PC-3 (cell line): ENCODE measurements around the gene CAMTA2. TPM values are rescaled to one million over a fixed set of nuclear protein-coding genes. Genes with fewer than 3 reads are reported as not detected.
"Not testable (repeated sequence)": the region's sequence is repeated elsewhere in the genome, so short reads cannot be mapped to it uniquely, and the experiment has no call there.

Experiments used
- ATAC-seq: fragments of 200-7000 bp; cut with Tn5 transposase; 2 replicates; pipeline ENCODE4 v1.9.1; 2020; ENCODE audit warnings: mild to moderate bottlenecking, moderate library complexity
- BruUV-seq: library from RNA; stranded (reverse); fragments of 400-500 nt; replicated peaks from 2 replicates; lab custom pipeline; 2021; lab: Mats Ljungman, UMichigan
- CTCF ChIA-PET: fragments of 300-600 bp; sonication (Branson Sonifier 250); formaldehyde crosslinking; loops from one replicate; lab custom pipeline; 2022; ENCODE audit warnings: antibody characterized with exemption; lab: Charles Lee
- POLR2A ChIA-PET: fragments of 300-600 bp; sonication (Branson Sonifier 250); formaldehyde crosslinking; loops from one replicate; lab custom pipeline; 2022; ENCODE audit warnings: antibody characterized with exemption; ENCODE audit not compliant: unreplicated experiment; lab: Charles Lee
- DNase-seq: peaks from one replicate; pipeline ENCODE4 v3.0.0-alpha.2; 2015
- H2AFZ ChIP-seq: fragments of 300-600 bp; sonication (generic); 2 replicates; pipeline ENCODE4 v1.6.0; 2016; ENCODE audit warnings: antibody characterized with exemption, low read length
- H3F3A ChIP-seq: fragments of 300-600 bp; sonication (generic); one replicate; pipeline ENCODE4 v1.6.0; 2017; ENCODE audit warnings: antibody characterized with exemption, low read length, control low read depth, mild to moderate bottlenecking; ENCODE audit not compliant: unreplicated experiment
- H3K27ac ChIP-seq: fragments of 300-600 bp; sonication (generic); 2 replicates; pipeline ENCODE4 v1.5.1; 2016; ENCODE audit warnings: mild to moderate bottlenecking, low read length
- H3K27me3 ChIP-seq: fragments of 300-600 bp; sonication (generic); 2 replicates; pipeline ENCODE4 v1.6.1; 2016; ENCODE audit warnings: low read length, mixed read lengths
- H3K36me3 ChIP-seq: fragments of 300-600 bp; sonication (generic); 2 replicates; pipeline ENCODE4 v1.6.1; 2016; ENCODE audit warnings: low read depth, mixed run types, low read length, mixed read lengths
- H3K4me1 ChIP-seq: fragments of 300-600 bp; sonication (generic); 2 replicates; pipeline ENCODE4 v1.5.1; 2016; ENCODE audit warnings: low read length; ENCODE audit not compliant: insufficient read depth
- H3K4me2 ChIP-seq: fragments of 300-600 bp; sonication (generic); 2 replicates; pipeline ENCODE4 v1.6.0; 2016; ENCODE audit warnings: low read length
- H3K4me3 ChIP-seq: fragments of 300-600 bp; sonication (generic); 2 replicates; pipeline ENCODE4 v1.5.1; 2016; ENCODE audit warnings: mild to moderate bottlenecking, low read length, mixed read lengths
- H3K79me2 ChIP-seq: fragments of 300-600 bp; sonication (generic); 2 replicates; pipeline ENCODE4 v1.6.1; 2017; ENCODE audit warnings: low read length, mixed read lengths
- H3K9ac ChIP-seq: fragments of 300-600 bp; sonication (generic); 2 replicates; pipeline ENCODE4 v1.6.0; 2016; ENCODE audit warnings: mild to moderate bottlenecking, low read length
- H3K9me2 ChIP-seq: fragments of 300-600 bp; sonication (generic); replicated peaks from 2 replicates; pipeline ENCODE4 v1.6.1; 2016; ENCODE audit warnings: mixed run types, low read length, mixed read lengths
- H3K9me3 ChIP-seq: fragments of 300-600 bp; sonication (generic); 2 replicates; pipeline ENCODE4 v1.6.1; 2016; ENCODE audit warnings: low read length, mixed read lengths
- H4K20me1 ChIP-seq: fragments of 300-600 bp; sonication (generic); 2 replicates; pipeline ENCODE4 v1.6.1; 2016; ENCODE audit warnings: low read length, mixed read lengths
- CTCF ChIP-seq: fragments of 300-600 bp; sonication (generic); conservative IDR thresholded peaks from 2 replicates; pipeline ENCODE4 v1.5.1; 2017; ENCODE audit warnings: antibody characterized with exemption, low read depth, mild to moderate bottlenecking, low read length
- EZH2 ChIP-seq: fragments of 300-600 bp; sonication (generic); IDR thresholded peaks from one replicate; pipeline ENCODE4 v1.6.1; 2017; ENCODE audit warnings: antibody characterized with exemption, mild to moderate bottlenecking, low read length; ENCODE audit not compliant: unreplicated experiment
- EZH2phosphoT487 ChIP-seq: fragments of 300-600 bp; sonication (generic); IDR thresholded peaks from 2 replicates; pipeline ENCODE4 v1.6.1; 2018; ENCODE audit warnings: mild to moderate bottlenecking, antibody characterized with exemption, low read length, borderline replicate concordance
- intact Hi-C: fragments of 100-400 bp; cut with micrococcal nuclease; formaldehyde crosslinking; loops from 2 replicates; pipeline ENCODE4 v1.9.0; 2023
- total RNA-seq: library from RNA; depleted of rRNA; stranded (reverse); fragments of >200 nt; gene quantifications from 2 replicates; pipeline ENCODE4 v1.2.3, GENCODE V29; 2014

CAMTA2 gene
- total RNA-seq, 1 experiment from 2014 or later = 6.2 TPM

- TF ChIP-seq CTCF (peak; percentile 48), EZH2phosphoT487 (no peak), EZH2 (no peak)
- ChIA-PET POLR2A (no interaction called here), CTCF (no interaction called here)
- Histone ChIP-seq H3K27me3 (no peaks in the 10 kb centered on the region), H3K27ac (no peak overlapping the region), H4K20me1 (no peaks in the 10 kb centered on the region), H3K4me2 (peak overlapping the region; percentile 82), H2AFZ (peak overlapping the region; percentile 83), H3K4me3 (peak overlapping the region; percentile 58), H3K4me1 (0 out of 2 replicates have a peak, but pooled peaks cover 3% of the 10 kb centered on the region), H3K9ac (peak overlapping the region; percentile 21; the same call in 1 of the 2 replicates), H3K79me2 (no peaks in the 10 kb centered on the region), H3K9me3 (no peaks in the 10 kb centered on the region), H3F3A (no peaks in the 10 kb centered on the region), H3K9me2 (no peaks in the 10 kb centered on the region), H3K36me3 (no peaks in the 10 kb centered on the region)
- ATAC-seq (peak; percentile 74), DNase-seq (peak; percentile 78)
- BruUV-seq = no TSS peak
- intact Hi-C loops = loop anchor here (1.0 kb wide), 1 partner anchor 31 kb away; no protein-coding TSS in a partner anchor
Measured at GRCh38 chr17:5031365-5032082, 44.0 kb upstream of the CAMTA2 start.

- CTCF ChIA-PET, BruUV-seq, H3K9ac ChIP-seq, intact Hi-C loops, H3K4me2 ChIP-seq, H3K9me3 ChIP-seq, H3K9me2 ChIP-seq, ATAC-seq, H3K4me1 ChIP-seq, H3K4me3 ChIP-seq, H3K27me3 ChIP-seq, H4K20me1 ChIP-seq, H3K36me3 ChIP-seq, H3F3A ChIP-seq, POLR2A ChIA-PET, H2AFZ ChIP-seq, H3K27ac ChIP-seq, DNase-seq, H3K79me2 ChIP-seq: not testable (repeated sequence)
Measured at GRCh38 chr17:5030168-5030567, 42.7 kb upstream of the CAMTA2 start.

- no TSS peak for BruUV-seq
- no peaks in the 10 kb centered on the region for H3K36me3 ChIP-seq
- ChIA-PET POLR2A (interaction anchor here (0.6 kb wide), 1 partner anchor 17 kb away, joined by 22 read pairs; no protein-coding TSS in a partner anchor), CTCF (interaction anchor here (0.6 kb wide), 1 partner anchor 531 kb away, joined by 3 read pairs; no protein-coding TSS in a partner anchor)
- no peaks in the 10 kb centered on the region for H3K27me3 ChIP-seq
- H3F3A ChIP-seq = no peaks in the 10 kb centered on the region
- H3K9me2 ChIP-seq = no peaks in the 10 kb centered on the region
- H3K79me2 ChIP-seq = no peaks in the 10 kb centered on the region
- intact Hi-C loops = no loop called here
- H2AFZ ChIP-seq = no peak overlapping the region
- no peak for ATAC-seq
- H3K27ac ChIP-seq = no peak overlapping the region
- H3K4me2 ChIP-seq = no peak overlapping the region
- no peak for DNase-seq
- H3K9ac ChIP-seq = no peak overlapping the region
- no peaks in the 10 kb centered on the region for H3K9me3 ChIP-seq
- H3K4me3 ChIP-seq = no peak overlapping the region
- no peak for TF ChIP-seq EZH2phosphoT487
- TF ChIP-seq EZH2 = no peak
- TF ChIP-seq CTCF = no peak
- H4K20me1 ChIP-seq = no peaks in the 10 kb centered on the region
- H3K4me1 ChIP-seq = 0 out of 2 replicates have a peak, but pooled peaks cover 3% of the 10 kb centered on the region
Measured at GRCh38 chr17:5027916-5028315, 40.4 kb upstream of the CAMTA2 start.
